Breast epithelium (tissue), 3 donors: ENCODE data around the gene PSME2.

Experiments used
- CTCF ChIP-seq, 3 donors: fragments of 450-650 bp; IDR thresholded peaks; one replicate each; pipeline ENCODE4 v1.5.1; 2016 to 2017; ENCODE audit warnings: antibody characterized with exemption in 3 of 3, mild to moderate bottlenecking in 3 of 3, moderate library complexity in 3 of 3
- POLR2AphosphoS5 ChIP-seq, 3 donors: sonication (generic); formaldehyde crosslinking; IDR thresholded peaks; one replicate each; pipeline ENCODE4 v1.6.1; 2017; ENCODE audit warnings: antibody characterized with exemption in 3 of 3

- TF ChIP-seq CTCF (IDR thresholded peaks at IDR 0.05): no peak
- TF ChIP-seq POLR2AphosphoS5 (IDR thresholded peaks at IDR 0.05): no peak
These were observed 21.2 kb upstream of the PSME2 start for GRCh38 chr14:24167469-24168114.
